Thoracic aorta (tissue), 2 donors: ENCODE data around the gene SLC6A6. TPM values are rescaled to one million over a fixed set of nuclear protein-coding genes. Genes with fewer than 3 reads are reported as not detected.

Experiments
- ATAC-seq: fragments of 150-250 bp; one replicate; pipeline ENCODE4 v1.8.0; 2017; ENCODE audit warnings: low read depth; ENCODE audit not compliant: insufficient number of reproducible peaks, low FRiP score
- DNase-seq: peaks from one replicate; pipeline ENCODE4 v3.0.0-alpha.2; 2020; ENCODE audit warnings: low spot score
- H3K27ac ChIP-seq, 2 donors: fragments of 200-600 bp; sonication (generic); 1 replicate in 1 of 2; 2 replicates in 1 of 2; pipeline ENCODE4 v1.5.1; 2016; ENCODE audit warnings: mild to moderate bottlenecking in 2 of 2, moderate library complexity in 2 of 2
- H3K27me3 ChIP-seq: fragments of 200-600 bp; sonication (generic); replicated peaks from 2 replicates; pipeline ENCODE4 v1.6.0; 2016; ENCODE audit warnings: mild to moderate bottlenecking; ENCODE audit not compliant: insufficient read depth
- H3K36me3 ChIP-seq: fragments of 200-600 bp; sonication (generic); one replicate; pipeline ENCODE4 v1.5.1; 2016
- H3K4me1 ChIP-seq, 2 donors: fragments of 200-600 bp; sonication (generic); 1 replicate in 1 of 2; 2 replicates in 1 of 2; pipeline versions ENCODE4 v1.5.1 to v1.6.0; 2016; ENCODE audit warnings: low read depth in 2 of 2, mild to moderate bottlenecking in 1 of 2; ENCODE audit not compliant: control insufficient read depth in 1 of 2
- H3K4me3 ChIP-seq: fragments of 200-600 bp; sonication (generic); 2 replicates; pipeline ENCODE4 v1.5.1; 2016; ENCODE audit warnings: mild to moderate bottlenecking
- H3K9me3 ChIP-seq: fragments of 200-600 bp; sonication (generic); 2 replicates; pipeline ENCODE4 v1.5.1; 2016
- total RNA-seq, 2 donors: library from RNA; depleted of rRNA; stranded (reverse); fragments of >200 nt; gene quantifications; one replicate each; pipeline versions ENCODE4 v1.1.0 to v1.2.3, GENCODE V29; 2016
- TF ChIP-seq, protein P1 (sequence below): fragments of 200-600 bp; sonication (generic); IDR thresholded peaks from one replicate; pipeline ENCODE4 v1.5.1; 2019; ENCODE audit warnings: antibody characterized with exemption

SLC6A6 gene
- 10 to 100 TPM; 33.5 to 45.5 TPM for total RNA-seq

DNA sequence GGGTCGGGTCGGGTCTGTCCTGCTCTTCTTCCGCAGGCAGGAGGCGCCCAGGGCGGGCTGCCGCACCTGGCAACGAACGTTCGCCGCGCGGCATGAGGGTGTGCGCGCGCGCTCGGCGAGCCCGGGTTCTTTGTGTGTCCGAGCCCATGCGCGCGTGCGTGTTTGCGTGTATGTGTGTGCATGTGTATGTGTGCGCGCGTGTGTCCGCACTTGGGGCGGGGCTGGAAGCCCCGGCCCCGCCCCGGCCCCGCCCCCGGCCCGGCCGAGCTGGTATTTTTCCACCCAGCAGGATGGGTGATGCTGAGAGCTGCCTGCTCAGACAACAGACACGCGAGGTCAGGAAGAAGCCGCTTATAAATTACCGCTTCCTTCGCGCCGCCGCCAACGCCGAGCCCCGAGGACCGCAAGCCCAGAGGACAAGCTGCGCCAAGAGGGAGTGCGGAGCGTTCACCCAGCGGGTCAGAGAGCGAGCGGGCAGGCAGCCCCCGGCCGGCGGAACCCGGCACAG is at the start of gene SLC6A6:
Gene SLC6A6, plus strand, starts transcription at position 303 of the 508 bp plus-strand sequence. CDS start 41,029 bp downstream, outside the sequence.
- Histone ChIP-seq H3K27me3 (no peaks in the 10 kb centered on the region), H3K36me3 (no peaks in the 10 kb centered on the region), H3K9me3 (no peaks in the 10 kb centered on the region), H3K4me1 (peaks cover 26 to 40% of the 10 kb centered on the region in 2 donors), H3K4me3 (peak within 1 kb of the TSS; percentile 89), H3K27ac (peak within 1 kb of the TSS; percentile 65 to 80)
- DNase-seq (peak; percentile 92), ATAC-seq (peak; percentile 72)
- TF ChIP-seq, protein P1, sequence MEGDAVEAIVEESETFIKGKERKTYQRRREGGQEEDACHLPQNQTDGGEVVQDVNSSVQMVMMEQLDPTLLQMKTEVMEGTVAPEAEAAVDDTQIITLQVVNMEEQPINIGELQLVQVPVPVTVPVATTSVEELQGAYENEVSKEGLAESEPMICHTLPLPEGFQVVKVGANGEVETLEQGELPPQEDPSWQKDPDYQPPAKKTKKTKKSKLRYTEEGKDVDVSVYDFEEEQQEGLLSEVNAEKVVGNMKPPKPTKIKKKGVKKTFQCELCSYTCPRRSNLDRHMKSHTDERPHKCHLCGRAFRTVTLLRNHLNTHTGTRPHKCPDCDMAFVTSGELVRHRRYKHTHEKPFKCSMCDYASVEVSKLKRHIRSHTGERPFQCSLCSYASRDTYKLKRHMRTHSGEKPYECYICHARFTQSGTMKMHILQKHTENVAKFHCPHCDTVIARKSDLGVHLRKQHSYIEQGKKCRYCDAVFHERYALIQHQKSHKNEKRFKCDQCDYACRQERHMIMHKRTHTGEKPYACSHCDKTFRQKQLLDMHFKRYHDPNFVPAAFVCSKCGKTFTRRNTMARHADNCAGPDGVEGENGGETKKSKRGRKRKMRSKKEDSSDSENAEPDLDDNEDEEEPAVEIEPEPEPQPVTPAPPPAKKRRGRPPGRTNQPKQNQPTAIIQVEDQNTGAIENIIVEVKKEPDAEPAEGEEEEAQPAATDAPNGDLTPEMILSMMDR, result peak; percentile 14

DNA sequence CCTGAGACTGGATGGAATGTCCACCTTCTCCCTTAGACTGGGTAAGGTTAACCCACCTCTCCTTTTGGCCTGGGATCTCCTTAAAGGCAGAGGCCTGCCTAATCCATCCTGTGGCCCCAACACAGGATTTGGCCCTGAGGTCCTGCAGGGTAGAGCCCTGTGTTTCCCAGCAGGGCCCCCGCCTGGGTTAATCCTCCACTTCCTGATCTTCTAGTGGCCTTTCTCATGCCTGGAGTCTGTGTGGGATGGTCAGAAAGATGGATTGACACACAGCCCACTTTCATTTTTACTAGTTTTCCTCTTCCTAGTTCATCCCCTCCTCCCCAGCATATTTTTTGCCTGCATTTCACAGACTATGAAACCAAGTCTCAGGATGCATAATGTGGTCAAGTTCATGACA is 48.9 kb upstream of the SLC6A6 start:
- Histone ChIP-seq H3K27me3 (no peaks in the 10 kb centered on the region), H3K4me1 (no peaks in the 10 kb centered on the region), H3K4me3 (no peak overlapping the region), H3K27ac (no peak overlapping the region), H3K36me3 (no peaks in the 10 kb centered on the region), H3K9me3 (no peaks in the 10 kb centered on the region)
- TF ChIP-seq, protein P1, result no peak
- ATAC-seq, result no peak
- DNase-seq, result no peak

- no peaks in the 10 kb centered on the region for H3K4me1 ChIP-seq
- TF ChIP-seq, protein P1, result no peak
- H3K27ac ChIP-seq, result no peak overlapping the region
- H3K4me3 ChIP-seq, result no peak overlapping the region
- H3K36me3 ChIP-seq, result no peaks in the 10 kb centered on the region
- no peak for DNase-seq
- no peaks in the 10 kb centered on the region for H3K27me3 ChIP-seq
- no peak for ATAC-seq
- H3K9me3 ChIP-seq, result no peaks in the 10 kb centered on the region
These were observed 44.9 kb upstream of the SLC6A6 start for GRCh38 chr3:14357463-14357862.

GRCh38 chr3:14358426-14359211 is 43.8 kb upstream of the SLC6A6 start:
- H3K27ac ChIP-seq, result no peak overlapping the region
- TF ChIP-seq, protein P1, result no peak
- no peak for DNase-seq
- no peak for ATAC-seq
- H3K4me1 ChIP-seq, result no peaks in the 10 kb centered on the region
- H3K36me3 ChIP-seq, result no peaks in the 10 kb centered on the region
- no peak overlapping the region for H3K4me3 ChIP-seq
- no peaks in the 10 kb centered on the region for H3K9me3 ChIP-seq
- H3K27me3 ChIP-seq, result no peaks in the 10 kb centered on the region

- DNase-seq (no peak), ATAC-seq (no peak)
- Histone ChIP-seq H3K4me3 (no peak overlapping the region), H3K9me3 (no peaks in the 10 kb centered on the region), H3K27me3 (no peaks in the 10 kb centered on the region), H3K27ac (no peak overlapping the region), H3K36me3 (no peaks in the 10 kb centered on the region), H3K4me1 (no peaks in the 10 kb centered on the region)
- TF ChIP-seq, protein P1, result no peak
These were observed 43.1 kb upstream of the SLC6A6 start for GRCh38 chr3:14359348-14359747.
